Prostate gland (tissue), 2 donors: Measurements from ENCODE around the gene EPM2A. TPM values are rescaled to one million over a fixed set of nuclear protein-coding genes. Genes with fewer than 3 reads are reported as not detected.

Source experiments
- DNase-seq: peaks from one replicate; pipeline ENCODE4 v3.0.0-alpha.2; 2019; ENCODE audit warnings: low spot score
- H3K27ac ChIP-seq, 2 donors: fragments of 200-600 bp; sonication (generic); 2 replicates each; pipeline ENCODE4 v1.5.1; 2017 to 2019
- H3K27me3 ChIP-seq: fragments of 200-600 bp; sonication (generic); replicated peaks from 2 replicates; pipeline ENCODE4 v1.5.1; 2019; ENCODE audit not compliant: insufficient read depth
- H3K36me3 ChIP-seq, 2 donors: fragments of 200-600 bp; sonication (generic); 1 replicate in 1 of 2; 2 replicates in 1 of 2; pipeline versions ENCODE4 v1.5.1 to v1.8.1; 2017 to 2019
- H3K4me1 ChIP-seq: fragments of 200-600 bp; sonication (generic); replicated peaks from 2 replicates; pipeline ENCODE4 v1.5.1; 2019
- H3K4me3 ChIP-seq, 2 donors: fragments of 200-600 bp; sonication (generic); 2 replicates each; pipeline ENCODE4 v1.5.1; 2017 to 2019
- H3K9me3 ChIP-seq: fragments of 200-600 bp; sonication (generic); 2 replicates; pipeline ENCODE4 v1.5.1; 2017
- POLR2A ChIP-seq: fragments of 450-650 bp; IDR thresholded peaks from one replicate; pipeline ENCODE4 v1.6.1; 2016; ENCODE audit warnings: antibody characterized with exemption, mild to moderate bottlenecking
- POLR2AphosphoS5 ChIP-seq: sonication (generic); formaldehyde crosslinking; IDR thresholded peaks from one replicate; pipeline ENCODE4 v1.6.1; 2017; ENCODE audit warnings: antibody characterized with exemption
- WGBS: methylation state at CpG from one replicate; pipeline ENCODE4 v1.1.5; 2018; 5-methylcytosine and 5-hydroxymethylcytosine counted together
- intact Hi-C: fragments of 100-400 bp; cut with DNase I; formaldehyde crosslinking; loops from one replicate; pipeline ENCODE4 v1.14.2; 2022
- total RNA-seq, 2 donors: library from RNA; depleted of rRNA; stranded (reverse); fragments of >200 nt; gene quantifications; one replicate each; pipeline ENCODE4 v1.1.0, GENCODE V29; 2016
- TF ChIP-seq, protein P1 (sequence below), 4 experiments: fragments of 200-600 bp in 2 of 4; fragments of 450-650 bp in 2 of 4; sonication (generic) in 2 of 4; IDR thresholded peaks; 1 replicate in 3 of 4; 2 replicates in 1 of 4; pipeline ENCODE4 v1.5.1; 2016 to 2019; ENCODE audit warnings: antibody characterized with exemption in 4 of 4, mild to moderate bottlenecking in 2 of 4, moderate library complexity in 2 of 4

EPM2A gene
- total RNA-seq, 2 donors from 2014 or later, result 7.2 to 18.6 TPM

DNA sequence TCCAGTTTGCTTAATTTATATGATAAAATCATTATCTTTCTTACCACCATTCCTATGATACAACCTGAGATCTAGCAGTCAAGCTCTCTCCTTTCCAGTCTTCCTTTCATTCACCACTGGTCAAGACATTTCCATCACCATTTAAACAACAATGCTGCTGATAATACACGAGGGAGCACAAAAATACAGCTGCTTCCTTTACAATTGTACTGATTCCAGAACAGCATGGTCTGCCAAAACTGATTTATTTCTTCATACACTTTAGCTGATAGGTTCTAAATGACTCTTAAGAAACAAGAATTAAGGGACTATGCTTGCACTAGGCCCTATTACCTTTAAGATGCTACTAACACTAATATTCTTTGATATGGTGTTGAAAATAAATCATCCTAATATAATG, 65.0 kb downstream of the EPM2A start:
- H3K27ac ChIP-seq, result no peak overlapping the region

DNA sequence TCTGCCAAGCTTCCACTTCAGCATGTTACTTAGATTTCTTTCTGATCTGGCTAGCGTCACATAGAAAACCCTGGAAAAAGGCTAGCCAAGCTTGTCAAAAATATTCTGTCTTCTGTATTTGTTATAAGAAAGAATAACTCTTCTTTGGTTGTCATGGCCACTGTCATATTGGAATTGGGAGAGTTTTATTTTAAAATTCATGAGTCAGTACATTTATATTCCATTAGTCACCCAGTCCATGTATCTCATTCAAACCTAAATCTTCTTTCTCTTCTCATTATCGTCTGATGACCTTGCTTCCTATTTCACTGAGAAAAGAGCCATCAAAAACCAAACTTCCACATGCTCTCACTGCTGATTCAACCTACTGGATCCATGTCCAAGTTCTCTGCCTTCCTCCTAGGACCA, 65.7 kb downstream of the EPM2A start:
- TF ChIP-seq, protein P1, sequence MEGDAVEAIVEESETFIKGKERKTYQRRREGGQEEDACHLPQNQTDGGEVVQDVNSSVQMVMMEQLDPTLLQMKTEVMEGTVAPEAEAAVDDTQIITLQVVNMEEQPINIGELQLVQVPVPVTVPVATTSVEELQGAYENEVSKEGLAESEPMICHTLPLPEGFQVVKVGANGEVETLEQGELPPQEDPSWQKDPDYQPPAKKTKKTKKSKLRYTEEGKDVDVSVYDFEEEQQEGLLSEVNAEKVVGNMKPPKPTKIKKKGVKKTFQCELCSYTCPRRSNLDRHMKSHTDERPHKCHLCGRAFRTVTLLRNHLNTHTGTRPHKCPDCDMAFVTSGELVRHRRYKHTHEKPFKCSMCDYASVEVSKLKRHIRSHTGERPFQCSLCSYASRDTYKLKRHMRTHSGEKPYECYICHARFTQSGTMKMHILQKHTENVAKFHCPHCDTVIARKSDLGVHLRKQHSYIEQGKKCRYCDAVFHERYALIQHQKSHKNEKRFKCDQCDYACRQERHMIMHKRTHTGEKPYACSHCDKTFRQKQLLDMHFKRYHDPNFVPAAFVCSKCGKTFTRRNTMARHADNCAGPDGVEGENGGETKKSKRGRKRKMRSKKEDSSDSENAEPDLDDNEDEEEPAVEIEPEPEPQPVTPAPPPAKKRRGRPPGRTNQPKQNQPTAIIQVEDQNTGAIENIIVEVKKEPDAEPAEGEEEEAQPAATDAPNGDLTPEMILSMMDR (IDR thresholded peaks at IDR 0.05), result no peak
- TF ChIP-seq POLR2AphosphoS5 (no peak), POLR2A (no peak)
- no peaks in the 10 kb centered on the region for H3K36me3 ChIP-seq
- H3K27me3 ChIP-seq, result no peaks in the 10 kb centered on the region
- H3K27ac ChIP-seq, result no peak overlapping the region
- H3K4me1 ChIP-seq, result no peaks in the 10 kb centered on the region
- H3K9me3 ChIP-seq, result no peaks in the 10 kb centered on the region
- no peak for DNase-seq
- 80% methylated on average over 2 of the region's 2 CpGs for WGBS
- intact Hi-C loops, result no loop called here
- H3K4me3 ChIP-seq, result no peak overlapping the region

More for the DNA sequence above, 65.0 kb downstream of the EPM2A start:
- H3K9me3 ChIP-seq, result no peaks in the 10 kb centered on the region
- 53% methylated on average over 1 of the region's 1 CpG for WGBS
- TF ChIP-seq POLR2AphosphoS5, result no peak
- no peak for TF ChIP-seq POLR2A
- intact Hi-C loops, result no loop called here
- H3K27me3 ChIP-seq, result no peaks in the 10 kb centered on the region
- H3K36me3 ChIP-seq, result no peaks in the 10 kb centered on the region
- H3K4me3 ChIP-seq, result no peak overlapping the region
- no peak for DNase-seq
- no peaks in the 10 kb centered on the region for H3K4me1 ChIP-seq

DNA sequence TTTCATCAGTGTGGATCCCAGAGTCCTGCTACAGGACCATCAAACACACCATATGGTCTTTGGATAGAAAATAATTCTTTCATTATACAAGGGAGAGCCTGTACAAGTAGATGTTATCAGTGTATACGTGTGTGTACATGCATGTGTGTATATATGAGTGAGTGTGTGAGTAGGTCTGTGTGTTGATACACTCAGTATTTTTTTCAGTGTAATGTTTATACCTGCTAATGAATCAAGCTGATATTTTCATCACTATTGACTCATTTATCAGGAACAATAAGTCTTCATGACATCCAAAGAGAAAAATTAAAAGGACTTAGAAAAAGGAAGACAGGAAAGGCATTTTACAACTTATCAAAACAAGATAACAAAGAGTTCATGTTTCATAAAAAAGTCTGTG, 66.5 kb downstream of the EPM2A start:
- no peaks in the 10 kb centered on the region for H3K9me3 ChIP-seq
- TF ChIP-seq, protein P1 (IDR thresholded peaks at IDR 0.05), result no peak
- no peak for TF ChIP-seq POLR2AphosphoS5
- no peaks in the 10 kb centered on the region for H3K27me3 ChIP-seq
- intact Hi-C loops, result no loop called here
- H3K4me1 ChIP-seq, result no peaks in the 10 kb centered on the region
- H3K36me3 ChIP-seq, result no peaks in the 10 kb centered on the region
- 30% methylated on average over 1 of the region's 1 CpG for WGBS
- H3K4me3 ChIP-seq, result no peak overlapping the region
- DNase-seq, result no peak
- no peak overlapping the region for H3K27ac ChIP-seq

DNA sequence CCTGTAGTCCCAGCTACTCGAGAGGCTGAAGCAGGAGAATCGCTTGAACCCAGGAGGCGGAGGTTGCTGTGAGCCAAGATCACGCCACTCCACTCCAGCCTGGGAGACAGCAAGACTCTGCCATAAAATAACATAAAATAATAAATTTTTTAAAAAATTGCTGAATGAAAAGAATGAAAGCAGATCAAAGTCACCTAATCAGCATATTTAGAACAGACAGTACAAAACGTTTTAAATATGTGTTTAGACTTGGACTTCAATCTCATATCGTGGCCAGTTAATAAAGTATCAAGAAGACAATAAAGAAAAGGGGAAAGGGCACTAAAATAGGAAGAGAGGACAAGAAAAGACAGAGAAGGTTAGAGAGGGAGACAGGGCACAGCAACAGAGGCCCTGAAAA, 74.6 kb downstream of the EPM2A start:
- WGBS, result 81% methylated on average over 6 of the region's 6 CpGs
- Histone ChIP-seq H3K27ac (no peak overlapping the region), H3K4me3 (no peak overlapping the region), H3K27me3 (no peaks in the 10 kb centered on the region), H3K4me1 (no peaks in the 10 kb centered on the region), H3K36me3 (no peaks in the 10 kb centered on the region), H3K9me3 (no peaks in the 10 kb centered on the region)
- TF ChIP-seq, protein P1 (IDR thresholded peaks at IDR 0.05), result no peak
- TF ChIP-seq POLR2A (no peak), POLR2AphosphoS5 (no peak)
- intact Hi-C loops, result no loop called here
- no peak for DNase-seq

DNA sequence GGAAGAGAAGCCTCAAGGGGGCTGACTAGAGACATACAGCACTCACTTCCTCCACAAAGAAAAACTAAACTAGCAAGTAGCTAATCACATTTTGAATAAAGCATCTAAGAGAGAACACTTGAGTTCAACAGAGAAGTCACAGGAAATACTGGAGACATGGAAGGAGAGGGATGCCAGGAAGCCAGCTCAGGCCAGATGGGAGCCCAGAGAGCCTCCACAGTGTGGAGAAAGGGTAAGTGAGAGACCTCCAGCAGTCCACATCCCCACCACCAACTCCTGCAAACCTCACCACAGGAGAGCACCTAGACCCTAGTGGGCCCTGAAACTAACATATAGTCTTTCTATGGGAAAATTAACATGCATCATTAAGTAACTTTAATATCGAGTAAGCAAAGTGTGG, 79.2 kb downstream of the EPM2A start:
- Histone ChIP-seq H3K9me3 (no peaks in the 10 kb centered on the region), H3K4me1 (no peaks in the 10 kb centered on the region), H3K36me3 (no peaks in the 10 kb centered on the region), H3K27me3 (no peaks in the 10 kb centered on the region), H3K27ac (no peak overlapping the region), H3K4me3 (no peak overlapping the region)
- intact Hi-C loops, result no loop called here
- DNase-seq, result no peak
- WGBS, result 79% methylated on average over 1 of the region's 1 CpG
- TF ChIP-seq POLR2A (no peak), POLR2AphosphoS5 (no peak)
- TF ChIP-seq, protein P1 (IDR thresholded peaks at IDR 0.05), result no peak
